SKM-1 (cell line): ENCODE results near the gene TIPIN.
"Not testable (repeated sequence)": the region's sequence is repeated elsewhere in the genome, so short reads cannot be mapped to it uniquely, and the experiment has no call there.

ENCODE experiments used
- DNase-seq: peaks from one replicate; lab custom pipeline; 2025; ENCODE audit not compliant: unreplicated experiment; lab: John Stamatoyannopoulos, UW

Gene TIPIN

GRCh38 chr15:66356359-66357236, at the start of gene TIPIN:
Gene TIPIN, minus strand, starts transcription at chr15:66356685. Its CDS starts 3,738 bp downstream, at chr15:66352947.
- DNase-seq = peak; percentile 96

GRCh38 chr15:66405615-66406014, 49.1 kb upstream of the TIPIN start:
- no peak for DNase-seq

GRCh38 chr15:66405007-66405406, 48.5 kb upstream of the TIPIN start:
- no peak for DNase-seq

GRCh38 chr15:66404532-66404931, 48.0 kb upstream of the TIPIN start:
- no peak for DNase-seq

- no peak for DNase-seq
Measured at GRCh38 chr15:66404122-66404521, 47.6 kb upstream of the TIPIN start.

- DNase-seq = no peak
Measured at GRCh38 chr15:66403323-66403722, 46.8 kb upstream of the TIPIN start.

- no peak for DNase-seq
Measured at GRCh38 chr15:66402761-66403284, 46.3 kb upstream of the TIPIN start.

GRCh38 chr15:66401130-66402021, 44.9 kb upstream of the TIPIN start:
- DNase-seq = no peak

- DNase-seq = no peak
Measured at GRCh38 chr15:66400351-66400774, 43.9 kb upstream of the TIPIN start.

GRCh38 chr15:66399276-66399675, 42.8 kb upstream of the TIPIN start:
- no peak for DNase-seq

GRCh38 chr15:66394915-66395314, 38.4 kb upstream of the TIPIN start:
- no peak for DNase-seq

- no peak for DNase-seq
Measured at GRCh38 chr15:66394472-66394871, 38.0 kb upstream of the TIPIN start.

- DNase-seq = not testable (repeated sequence)
Measured at GRCh38 chr15:66393037-66393436, 36.6 kb upstream of the TIPIN start.

GRCh38 chr15:66390678-66391077, 34.2 kb upstream of the TIPIN start:
- DNase-seq = peak; percentile 76

GRCh38 chr15:66389859-66390381, 33.4 kb upstream of the TIPIN start:
- DNase-seq = no peak

GRCh38 chr15:66389098-66389858, 32.8 kb upstream of the TIPIN start:
- DNase-seq = no peak

GRCh38 chr15:66388576-66388975, 32.1 kb upstream of the TIPIN start:
- no peak for DNase-seq

- DNase-seq = no peak
Measured at GRCh38 chr15:66388043-66388363, 31.5 kb upstream of the TIPIN start.

- no peak for DNase-seq
Measured at GRCh38 chr15:66387163-66388042, 30.9 kb upstream of the TIPIN start.
